Measurements from ENCODE around the gene TEDC1. TPM values are rescaled to one million over a fixed set of nuclear protein-coding genes. Genes with fewer than 3 reads are reported as not detected.

Gene TEDC1
- polyA plus RNA-seq, 1 of the 3 experiments (the other 2 are of a cell fraction) = 13.4 TPM

- Histone ChIP-seq H3K9ac (no peak overlapping the region), H3K4me1 (ENCODE audit: control insufficient read depth in 1 of 2, insufficient read depth in 2 of 2, low read depth in 1 of 2, low read length in 1 of 2) (no peaks in the 10 kb centered on the region; a peak in 1 of 4 replicates), H3K4me3 (ENCODE audit: low read depth in 2 of 2, low read length in 1 of 2) (no peak overlapping the region; a peak in 1 of 4 replicates), H4K20me1 (ENCODE audit: insufficient read depth) (no peaks in the 10 kb centered on the region), H3K4me2 (peak overlapping the region; percentile 59), H3K36me3 (replicated peaks in 1 of 2; ENCODE audit: control insufficient read depth in 1 of 2, insufficient read depth in 2 of 2, low read length in 1 of 2) (no peaks in the 10 kb centered on the region), H3K9me2 (no peaks in the 10 kb centered on the region), H3K27ac (ENCODE audit: low read depth in 2 of 2, low read length in 1 of 2) (no peak overlapping the region), H2AFZ (ENCODE audit: low read depth) (peak overlapping the region; percentile 72; the same call in 1 of the 2 replicates), H3K79me2 (ENCODE audit: insufficient read depth) (no peaks in the 10 kb centered on the region), H3K9me3 (no peaks in the 10 kb centered on the region), H3F3A (replicated peaks; ENCODE audit: insufficient read depth) (no peaks in the 10 kb centered on the region), H3K27me3 (ENCODE audit: insufficient read depth) (peaks cover 5% of the 10 kb centered on the region; the same call in 1 of the 2 replicates)
- 18% methylated on average over 19 of the region's 30 CpGs for WGBS (ENCODE audit: low lambda C conversion rate)
- peak; percentile 95 for DNase-seq
- CTCF ChIA-PET = interaction anchor here (0.6 to 3.6 kb wide), 23 partner anchors 9 to 508 kb away, joined by 3 to 27 read pairs (median 4); partner anchors contain the start of gene TMEM121
- TF ChIP-seq RAD21 (IDR thresholded peaks at IDR 0.05; ENCODE audit: low read length) (peak; percentile 52), ELF1 (IDR thresholded peaks at IDR 0.05) (no peak), TAF1 (IDR thresholded peaks at IDR 0.05; ENCODE audit: borderline replicate concordance, low read depth, low read length) (no peak), SMC3 (IDR thresholded peaks at IDR 0.05; ENCODE audit: low read depth, low read length) (0 out of 2 replicates have a peak, but pooled peaks have one; percentile 23), TCF12 (IDR thresholded peaks at IDR 0.05) (no peak), GABPA (IDR thresholded peaks at IDR 0.05; ENCODE audit: low read depth) (no peak)
- TF ChIP-seq, protein P1, sequence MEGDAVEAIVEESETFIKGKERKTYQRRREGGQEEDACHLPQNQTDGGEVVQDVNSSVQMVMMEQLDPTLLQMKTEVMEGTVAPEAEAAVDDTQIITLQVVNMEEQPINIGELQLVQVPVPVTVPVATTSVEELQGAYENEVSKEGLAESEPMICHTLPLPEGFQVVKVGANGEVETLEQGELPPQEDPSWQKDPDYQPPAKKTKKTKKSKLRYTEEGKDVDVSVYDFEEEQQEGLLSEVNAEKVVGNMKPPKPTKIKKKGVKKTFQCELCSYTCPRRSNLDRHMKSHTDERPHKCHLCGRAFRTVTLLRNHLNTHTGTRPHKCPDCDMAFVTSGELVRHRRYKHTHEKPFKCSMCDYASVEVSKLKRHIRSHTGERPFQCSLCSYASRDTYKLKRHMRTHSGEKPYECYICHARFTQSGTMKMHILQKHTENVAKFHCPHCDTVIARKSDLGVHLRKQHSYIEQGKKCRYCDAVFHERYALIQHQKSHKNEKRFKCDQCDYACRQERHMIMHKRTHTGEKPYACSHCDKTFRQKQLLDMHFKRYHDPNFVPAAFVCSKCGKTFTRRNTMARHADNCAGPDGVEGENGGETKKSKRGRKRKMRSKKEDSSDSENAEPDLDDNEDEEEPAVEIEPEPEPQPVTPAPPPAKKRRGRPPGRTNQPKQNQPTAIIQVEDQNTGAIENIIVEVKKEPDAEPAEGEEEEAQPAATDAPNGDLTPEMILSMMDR (IDR thresholded peaks at IDR 0.05) = peak; percentile 83
- POLR2A ChIA-PET = no interaction called here
Observed at GRCh38 chr14:105537580-105538474, 46.8 kb downstream of the TEDC1 start.

DNA sequence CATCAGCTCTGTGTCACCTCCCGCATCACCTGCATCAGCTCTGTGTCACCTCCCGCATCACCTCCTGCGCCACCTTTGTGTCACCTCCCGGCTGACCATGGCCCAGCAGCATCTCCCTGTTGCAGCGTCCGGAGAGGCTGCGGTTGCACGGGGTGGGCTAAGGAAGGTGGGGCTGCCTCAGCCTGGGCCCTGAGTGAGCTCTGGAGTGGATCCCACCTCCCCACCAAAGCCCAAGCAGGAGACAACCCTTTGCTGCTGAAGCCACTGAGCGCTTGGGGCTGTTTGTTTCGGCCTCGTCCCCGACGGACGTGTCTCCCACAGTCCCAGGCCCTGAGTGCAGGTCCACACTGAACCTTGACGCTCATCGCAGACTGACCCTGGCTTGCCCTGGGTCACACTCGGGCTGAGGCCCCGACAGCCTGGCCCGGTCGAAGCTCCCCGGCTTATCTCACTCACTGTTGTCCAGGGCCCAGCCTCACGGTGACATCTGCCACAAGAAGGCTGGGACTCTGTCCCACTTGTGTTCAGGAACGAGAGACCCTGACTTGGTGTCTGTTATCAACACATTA is 47.5 kb downstream of the TEDC1 start:
- POLR2A ChIA-PET = no interaction called here
- H3K9me3 ChIP-seq = peaks cover 7% of the 10 kb centered on the region; the same call in 1 of the 2 replicates
- peaks cover 10% of the 10 kb centered on the region; the same call in 1 of the 2 replicates for H3K27me3 ChIP-seq (ENCODE audit: insufficient read depth)
- no peak overlapping the region for H3K4me2 ChIP-seq
- H3K4me1 ChIP-seq (ENCODE audit: control insufficient read depth in 1 of 2, insufficient read depth in 2 of 2, low read depth in 1 of 2, low read length in 1 of 2) = no peaks in the 10 kb centered on the region; a peak in 1 of 4 replicates
- no peak for TF ChIP-seq MXI1 (IDR thresholded peaks at IDR 0.05; ENCODE audit: low read depth, low read length)
- H3K9me2 ChIP-seq = no peaks in the 10 kb centered on the region
- WGBS (ENCODE audit: low lambda C conversion rate) = 59% methylated on average over 11 of the region's 23 CpGs
- no peak for DNase-seq
- no peaks in the 10 kb centered on the region for H3F3A ChIP-seq (replicated peaks; ENCODE audit: insufficient read depth)
- CTCF ChIA-PET = interaction anchor here (0.6 to 3.6 kb wide), 10 partner anchors 10 to 117 kb away, joined by 3 to 27 read pairs (median 6); partner anchors contain the start of gene TMEM121
- H3K9ac ChIP-seq = no peak overlapping the region
- H3K4me3 ChIP-seq (ENCODE audit: low read depth in 2 of 2, low read length in 1 of 2) = no peak overlapping the region
- H2AFZ ChIP-seq (ENCODE audit: low read depth) = no peak overlapping the region
- no peaks in the 10 kb centered on the region for H3K36me3 ChIP-seq (replicated peaks in 1 of 2; ENCODE audit: control insufficient read depth in 1 of 2, insufficient read depth in 2 of 2, low read length in 1 of 2)
- H3K27ac ChIP-seq (ENCODE audit: low read depth in 2 of 2, low read length in 1 of 2) = no peak overlapping the region
- no peaks in the 10 kb centered on the region for H3K79me2 ChIP-seq (ENCODE audit: insufficient read depth)
- no peaks in the 10 kb centered on the region for H4K20me1 ChIP-seq (ENCODE audit: insufficient read depth)

All from SK-N-SH (cell line).